ENCODE results near the gene SPEN. TPM values are rescaled to one million over a fixed set of nuclear protein-coding genes. Genes with fewer than 3 reads are reported as not detected.

SPEN gene
- total RNA-seq, 4 donors from 2014 or later, result 41.4 to 63.6 (median 42.9) TPM

- WGBS, 2 donors, result 4 to 8% methylated on average over 8 to 25 of the region's 25 CpGs
- TF ChIP-seq CTCF (IDR thresholded peaks at IDR 0.05), result no peak
- TF ChIP-seq POLR2A (IDR thresholded peaks at IDR 0.05), result no peak
- peak; percentile 92 to 98 for DNase-seq (ENCODE audit: low spot score in 2 of 2)
- intact Hi-C loops (cut with DNase I; ENCODE audit: low total_unique reads), result no loop called here
- H3K4me3 ChIP-seq (ENCODE audit: low read depth, poor library complexity, severe bottlenecking), result no peak overlapping the region
Observed at GRCh38 chr1:15949453-15950245, 102.1 kb downstream of the SPEN start.

GRCh38 chr1:15950302-15950701 lies 102.8 kb downstream of the SPEN start:
- WGBS, 2 donors, result 47 to 52% methylated on average over 4 of the region's 4 CpGs
- DNase-seq (ENCODE audit: low spot score in 2 of 2), result no peak
- intact Hi-C loops (cut with DNase I; ENCODE audit: low total_unique reads), result no loop called here
- TF ChIP-seq CTCF (IDR thresholded peaks at IDR 0.05), result no peak
- no peak for TF ChIP-seq POLR2A (IDR thresholded peaks at IDR 0.05)
- no peak overlapping the region for H3K4me3 ChIP-seq (ENCODE audit: low read depth, poor library complexity, severe bottlenecking)

- H3K4me3 ChIP-seq (ENCODE audit: low read depth, poor library complexity, severe bottlenecking), result no peak overlapping the region
- intact Hi-C loops (cut with DNase I; ENCODE audit: low total_unique reads), result no loop called here
- WGBS, 2 donors, result 15 to 25% methylated on average over 10 of the region's 10 CpGs
- peak; percentile 63 to 91 for DNase-seq (ENCODE audit: low spot score in 2 of 2)
- TF ChIP-seq POLR2A (IDR thresholded peaks at IDR 0.05), result no peak
- no peak for TF ChIP-seq CTCF (IDR thresholded peaks at IDR 0.05)
Observed at GRCh38 chr1:15950763-15951295, 103.3 kb downstream of the SPEN start.

- TF ChIP-seq POLR2A (IDR thresholded peaks at IDR 0.05), result no peak
- no peak for TF ChIP-seq CTCF (IDR thresholded peaks at IDR 0.05)
- 58 to 60% methylated on average over 21 to 23 of the region's 23 CpGs for WGBS, 2 donors
- peak in 1 of 2 donors; percentile 87 for DNase-seq (ENCODE audit: low spot score in 2 of 2)
- intact Hi-C loops (cut with DNase I; ENCODE audit: low total_unique reads), result no loop called here
- H3K4me3 ChIP-seq (ENCODE audit: low read depth, poor library complexity, severe bottlenecking), result no peak overlapping the region
Observed at GRCh38 chr1:15951341-15952153, 104.0 kb downstream of the SPEN start.

GRCh38 chr1:15952317-15953258 lies 105.1 kb downstream of the SPEN start:
- intact Hi-C loops (cut with DNase I; ENCODE audit: low total_unique reads), result no loop called here
- peak in 1 of 2 donors; percentile 81 for DNase-seq (ENCODE audit: low spot score in 2 of 2)
- WGBS, 2 donors, result 67 to 69% methylated on average over 26 to 27 of the region's 27 CpGs

More at GRCh38 chr1:15952317-15953258, 105.1 kb downstream of the SPEN start:
- TF ChIP-seq CTCF (IDR thresholded peaks at IDR 0.05) (no peak), POLR2A (IDR thresholded peaks at IDR 0.05) (no peak)
- H3K4me3 ChIP-seq (ENCODE audit: low read depth, poor library complexity, severe bottlenecking), result no peak overlapping the region

All from lower leg skin (tissue), 4 donors.